Epidermal melanocyte (primary cell): Measurements from ENCODE around the gene HOXB3.

ENCODE experiments used
- DNase-seq: peaks from one replicate; pipeline ENCODE4 v3.0.0; 2011; ENCODE audit warnings: low spot score; ENCODE audit not compliant: insufficient read length

Gene HOXB3

DNA sequence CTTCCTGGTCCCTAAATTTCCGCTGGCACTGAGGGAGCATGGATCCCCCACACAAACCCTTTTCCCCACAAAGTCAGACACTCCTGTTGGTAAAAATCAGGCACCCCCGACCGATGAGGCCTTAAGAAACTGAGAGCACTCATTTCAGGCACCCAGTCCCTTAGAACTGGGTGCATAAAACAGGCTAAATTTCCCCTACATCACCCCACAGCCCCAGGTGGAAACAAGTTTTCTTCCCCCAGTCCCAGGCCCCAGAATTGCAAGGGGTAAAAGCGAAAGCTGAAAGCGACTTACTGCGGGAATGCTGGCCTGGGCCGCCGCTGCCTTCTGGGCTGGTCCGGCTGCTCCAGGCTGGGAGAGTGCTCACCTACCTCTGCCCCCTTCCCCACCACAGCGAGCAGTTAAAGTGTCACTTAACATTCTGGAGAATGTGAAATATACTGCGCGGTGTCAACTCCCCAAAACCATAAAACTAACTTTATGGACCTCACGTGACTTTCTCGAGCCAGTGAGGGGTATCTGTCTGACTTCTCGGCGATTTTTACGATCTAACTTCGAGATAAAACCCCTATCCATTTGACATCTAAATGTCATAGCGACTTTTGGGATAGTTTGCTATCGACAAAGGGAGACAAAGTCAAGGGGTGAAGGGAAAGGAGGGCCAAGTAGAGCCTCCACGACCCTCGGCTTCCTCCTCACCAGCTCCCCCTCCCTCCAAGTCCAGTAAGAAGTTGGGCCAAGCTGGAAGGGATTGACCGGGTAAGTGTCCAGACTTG lies at the start of gene HOXB3:
TSS of gene HOXB3 (minus strand) at position 411 of the 776 bp plus-strand sequence. CDS start 37,767 bp downstream, outside the sequence.
- DNase-seq = no peak

DNA sequence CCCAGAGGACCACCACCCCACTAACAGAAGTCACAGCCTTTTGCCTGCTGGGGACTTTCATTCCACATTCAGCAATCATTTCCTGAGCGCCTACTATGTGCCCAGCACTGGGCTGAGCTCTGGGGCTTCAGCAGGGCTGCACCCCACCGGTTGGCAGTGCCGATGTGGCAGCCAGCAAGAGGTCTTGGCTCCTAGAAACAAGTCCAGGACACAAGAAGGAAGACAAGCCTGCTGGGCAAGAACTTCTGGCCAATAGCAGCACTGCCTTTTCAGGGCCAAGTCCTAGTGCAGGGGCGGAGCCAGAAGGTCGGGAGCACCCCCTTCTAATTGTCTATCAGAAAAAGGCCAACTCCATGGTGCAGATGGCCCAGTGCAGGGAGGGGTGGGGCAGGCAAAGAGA lies 49.1 kb upstream of the HOXB3 start:
- no peak for DNase-seq

DNA sequence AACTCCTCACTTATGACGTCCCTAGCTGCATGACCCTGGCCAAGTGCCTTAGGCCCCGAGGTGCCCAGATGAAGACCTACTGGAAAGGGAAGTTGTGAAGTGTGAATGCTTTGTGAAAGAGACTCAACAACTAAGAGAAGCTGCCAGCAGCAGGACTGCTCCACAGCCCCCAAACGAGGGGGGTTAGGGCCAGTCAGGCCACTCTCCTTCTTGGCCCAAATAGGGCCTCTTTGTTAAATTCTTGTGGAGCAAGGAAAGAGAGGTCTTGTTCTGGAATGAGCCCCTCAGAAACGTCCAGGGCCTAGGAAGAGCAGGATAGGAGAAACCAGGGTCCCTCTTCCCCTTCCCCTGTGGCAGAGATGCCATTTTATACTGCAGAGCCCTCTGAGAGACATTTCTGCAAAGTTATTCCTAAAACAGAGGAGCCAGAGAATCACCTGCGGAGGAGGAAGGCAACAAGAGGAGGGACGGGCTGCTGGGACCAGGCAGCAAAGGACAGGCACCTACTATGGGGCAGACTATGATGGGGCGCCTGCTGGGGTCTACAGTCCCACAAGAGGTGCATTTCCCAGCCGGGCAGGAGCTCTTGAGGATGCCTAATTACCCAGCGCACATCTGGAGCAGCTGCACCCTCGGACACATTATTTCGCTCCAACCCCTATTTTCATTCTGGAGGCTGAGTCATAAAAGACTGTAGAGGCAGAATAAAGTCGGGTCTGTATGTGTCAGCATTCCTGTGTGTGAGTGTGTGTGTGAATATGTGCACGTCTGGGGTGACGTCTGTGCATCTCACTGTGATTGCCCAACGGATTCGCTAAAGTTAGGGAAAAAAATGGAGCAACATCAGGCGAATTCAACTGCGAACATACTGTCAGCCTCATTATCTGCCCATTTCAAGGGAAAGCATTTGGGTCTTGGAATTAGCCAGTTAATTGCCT lies 47.6 kb upstream of the HOXB3 start:
- DNase-seq = no peak

DNA sequence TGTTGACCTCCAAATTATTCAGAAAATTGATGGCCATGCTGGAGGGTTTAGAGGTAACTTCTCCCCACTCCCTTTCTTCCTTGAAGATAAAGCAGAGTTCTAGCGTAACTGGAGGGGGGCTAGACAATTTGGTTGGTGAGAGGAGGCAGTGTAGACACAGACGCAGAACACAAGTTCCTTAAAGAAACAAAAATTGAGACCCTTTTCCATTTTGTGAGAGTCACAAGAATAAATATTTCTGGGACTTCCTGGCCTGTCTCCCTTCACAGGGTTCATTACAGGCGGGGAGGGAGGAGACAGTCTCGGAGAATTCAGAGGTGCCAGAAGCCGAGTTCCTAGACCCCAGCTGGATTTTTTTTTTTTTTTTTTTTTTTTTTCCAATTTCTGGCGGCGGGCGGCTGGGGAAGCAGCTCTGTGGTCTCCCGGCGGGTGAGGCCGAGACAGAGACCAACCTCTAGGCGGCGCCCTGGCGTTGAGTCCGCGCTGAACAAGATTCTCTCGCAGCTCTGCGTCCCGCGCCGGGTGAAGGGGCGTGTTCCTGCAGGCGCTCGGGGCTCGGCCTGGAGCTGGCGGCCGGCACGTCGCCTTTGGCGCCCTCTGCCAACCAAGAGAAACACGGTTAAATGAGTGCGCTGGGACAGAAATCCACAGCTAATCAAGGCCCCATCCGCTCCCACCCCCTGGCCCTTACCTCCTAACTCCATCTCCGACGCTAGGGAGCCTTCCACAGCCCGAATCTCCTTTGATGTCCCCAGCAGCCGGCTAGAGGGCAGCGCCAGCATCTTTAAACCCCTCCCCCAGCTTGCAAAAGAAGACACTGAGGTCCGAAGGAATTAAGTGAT lies 46.4 kb upstream of the HOXB3 start:
- DNase-seq = no peak

DNA sequence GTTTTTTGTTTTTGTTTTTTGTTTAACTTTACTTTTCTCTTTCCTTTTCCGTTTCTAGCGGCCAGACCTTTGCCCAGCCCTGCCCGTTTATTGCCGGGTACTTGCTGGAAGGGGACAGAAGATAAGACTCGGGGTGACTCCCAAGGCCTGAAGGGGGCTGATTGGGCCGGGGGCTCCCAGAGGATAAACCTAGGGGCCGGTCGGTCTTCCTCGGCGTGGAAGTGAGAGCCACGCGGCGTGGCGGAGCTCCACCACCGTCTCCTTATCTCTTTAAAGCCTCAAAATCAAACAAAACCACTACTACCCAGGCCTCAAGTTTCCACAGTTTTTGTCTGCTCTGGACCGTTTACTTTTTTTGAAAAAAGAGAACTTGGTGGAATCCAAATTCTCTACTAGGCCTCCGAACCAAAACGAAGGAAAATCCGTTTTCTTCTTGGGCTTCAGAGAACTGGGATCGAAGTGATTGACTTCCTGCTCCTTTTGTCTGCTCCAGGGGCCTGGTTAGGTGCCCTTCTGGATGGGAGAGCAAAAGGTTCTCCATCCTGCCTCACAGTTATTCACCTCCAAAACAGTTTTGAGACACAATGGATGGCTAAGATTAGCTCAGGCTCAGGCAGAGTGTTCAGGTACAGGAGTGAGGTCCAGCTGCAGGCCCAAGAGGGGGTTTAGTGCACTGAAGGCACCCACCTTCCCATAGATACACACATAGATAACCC lies 44.6 kb upstream of the HOXB3 start:
- DNase-seq = no peak

DNA sequence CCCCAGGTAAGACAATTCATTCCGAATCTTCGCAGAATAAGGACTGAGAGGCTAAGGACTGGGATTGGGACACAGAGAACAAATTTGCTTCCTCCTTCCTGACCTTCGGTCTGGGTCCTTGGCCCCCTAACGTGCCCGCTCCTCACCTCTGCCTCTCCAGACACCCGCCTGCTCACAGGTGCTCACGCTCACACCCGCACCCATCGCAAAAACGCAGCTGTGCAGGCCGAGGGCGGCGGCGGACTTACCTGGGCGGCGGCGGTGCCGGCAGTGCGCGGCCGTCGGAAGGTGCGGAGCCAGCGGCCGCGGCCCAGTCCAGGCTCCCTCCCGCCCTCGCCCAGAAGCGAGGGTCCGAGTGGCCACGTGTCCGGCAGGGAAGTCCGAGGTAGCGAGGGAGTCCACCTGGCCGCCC lies 43.2 kb upstream of the HOXB3 start:
- no peak for DNase-seq

DNA sequence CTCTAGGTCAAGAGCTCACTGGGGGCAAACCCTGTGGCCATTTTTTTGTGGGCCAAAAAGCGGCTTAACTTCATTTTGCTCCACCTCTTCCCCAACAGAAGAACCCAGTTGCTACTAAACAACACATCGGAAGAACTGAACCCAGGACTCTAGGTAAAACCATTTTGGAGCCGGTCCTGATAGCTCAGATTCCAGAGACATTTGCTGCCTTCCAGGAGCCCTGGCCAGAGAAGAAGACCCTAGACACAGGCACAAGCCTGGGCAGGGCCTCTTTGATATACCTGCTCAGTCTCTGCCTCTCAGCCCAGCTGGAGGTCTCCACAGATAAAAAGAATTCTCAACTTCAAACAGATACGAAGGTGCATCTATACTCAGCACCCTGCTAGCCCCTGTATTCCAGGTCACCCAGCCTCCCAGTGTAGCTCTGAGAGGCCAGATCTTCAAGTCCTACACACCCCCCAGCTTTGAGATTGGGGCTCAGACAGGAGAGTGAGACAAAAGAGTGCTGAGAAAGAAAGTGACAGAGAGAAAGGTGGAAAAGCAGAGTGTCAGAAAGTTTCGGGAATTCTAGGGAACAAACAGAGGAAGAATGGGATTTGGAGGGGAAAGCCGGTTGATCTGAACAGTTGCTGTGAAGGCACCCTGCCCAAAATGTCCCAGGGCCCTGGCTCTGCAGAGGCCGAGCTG lies 42.7 kb upstream of the HOXB3 start:
- DNase-seq = no peak

DNA sequence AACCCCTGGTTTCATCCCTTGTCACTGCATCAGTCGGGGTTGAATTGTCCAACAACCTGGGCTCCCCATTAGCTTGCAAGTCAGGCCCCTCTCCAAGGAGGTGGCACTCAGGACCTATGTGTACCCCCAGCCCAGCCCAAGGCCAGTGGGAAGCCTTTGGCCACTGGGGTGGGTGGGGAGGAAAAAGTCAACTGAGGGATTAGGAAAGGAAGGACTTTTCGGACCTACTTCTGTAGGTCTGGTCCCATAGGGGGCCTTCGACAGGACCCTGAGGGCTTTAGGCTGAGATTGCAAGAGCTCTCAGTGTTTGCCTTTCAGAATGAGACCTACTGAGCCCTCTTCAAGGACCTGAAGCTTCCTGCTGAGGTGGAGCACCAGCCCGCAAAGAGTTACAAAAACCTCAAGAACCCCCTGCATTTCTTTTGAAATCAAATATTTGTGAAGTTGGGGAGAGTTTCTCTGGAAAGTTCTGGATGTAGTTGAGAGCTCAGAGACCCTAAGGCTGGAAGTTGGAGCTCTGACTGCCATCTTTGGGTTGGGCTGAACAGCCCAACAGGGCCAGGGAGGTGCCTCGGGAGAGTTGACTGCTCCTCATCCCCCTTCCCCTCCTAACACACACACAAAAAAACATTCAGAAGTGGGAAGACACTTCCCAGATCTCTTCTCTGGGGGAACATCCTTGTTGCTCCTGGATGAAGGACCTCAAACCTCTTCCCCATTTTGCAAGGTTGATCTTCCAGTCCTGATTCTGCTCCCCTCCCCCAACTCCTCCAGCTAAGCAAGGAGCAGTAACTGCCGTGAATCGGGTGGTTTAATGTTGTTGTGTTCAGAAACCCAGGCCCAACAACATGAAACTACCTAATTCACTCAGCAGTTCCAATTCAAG lies 41.9 kb upstream of the HOXB3 start:
- DNase-seq = no peak

DNA sequence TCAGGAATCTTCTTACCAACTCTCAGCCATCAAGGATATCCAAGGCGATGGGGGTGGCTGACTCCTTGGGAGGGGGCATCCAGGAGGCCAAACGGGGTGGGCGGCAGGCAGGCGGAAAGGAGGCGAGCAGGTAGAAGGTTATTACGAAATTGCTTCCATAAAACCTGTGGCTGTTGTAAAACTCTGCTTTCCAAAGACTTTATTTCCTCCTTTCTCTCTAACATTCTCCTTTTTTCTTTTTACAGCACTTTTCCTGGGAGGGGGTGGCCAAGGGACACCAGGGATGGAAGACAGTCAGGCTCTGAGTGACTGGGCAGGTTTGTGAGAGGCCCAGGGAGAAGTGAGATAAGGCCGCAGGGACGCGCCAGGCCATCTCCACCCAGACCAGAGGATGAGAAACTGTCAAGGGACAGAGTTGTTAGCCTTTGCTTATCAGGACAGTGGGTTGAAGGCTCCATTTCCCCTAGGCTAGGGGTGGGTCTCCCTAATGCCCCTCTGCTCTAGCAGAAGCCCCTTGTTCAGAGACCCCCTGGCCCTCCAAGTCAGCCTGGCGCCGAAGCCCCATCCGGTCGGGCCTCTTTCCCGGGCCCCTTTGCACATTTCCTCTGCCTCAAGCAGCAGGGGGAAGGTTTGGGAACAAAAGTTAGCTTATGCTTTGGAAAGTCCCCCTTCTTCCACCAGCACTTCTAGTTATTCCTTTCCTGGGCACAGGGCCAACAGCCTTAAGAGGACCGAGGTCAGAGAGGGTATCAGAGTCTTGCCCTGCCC lies 41.1 kb upstream of the HOXB3 start:
- DNase-seq = no peak

DNA sequence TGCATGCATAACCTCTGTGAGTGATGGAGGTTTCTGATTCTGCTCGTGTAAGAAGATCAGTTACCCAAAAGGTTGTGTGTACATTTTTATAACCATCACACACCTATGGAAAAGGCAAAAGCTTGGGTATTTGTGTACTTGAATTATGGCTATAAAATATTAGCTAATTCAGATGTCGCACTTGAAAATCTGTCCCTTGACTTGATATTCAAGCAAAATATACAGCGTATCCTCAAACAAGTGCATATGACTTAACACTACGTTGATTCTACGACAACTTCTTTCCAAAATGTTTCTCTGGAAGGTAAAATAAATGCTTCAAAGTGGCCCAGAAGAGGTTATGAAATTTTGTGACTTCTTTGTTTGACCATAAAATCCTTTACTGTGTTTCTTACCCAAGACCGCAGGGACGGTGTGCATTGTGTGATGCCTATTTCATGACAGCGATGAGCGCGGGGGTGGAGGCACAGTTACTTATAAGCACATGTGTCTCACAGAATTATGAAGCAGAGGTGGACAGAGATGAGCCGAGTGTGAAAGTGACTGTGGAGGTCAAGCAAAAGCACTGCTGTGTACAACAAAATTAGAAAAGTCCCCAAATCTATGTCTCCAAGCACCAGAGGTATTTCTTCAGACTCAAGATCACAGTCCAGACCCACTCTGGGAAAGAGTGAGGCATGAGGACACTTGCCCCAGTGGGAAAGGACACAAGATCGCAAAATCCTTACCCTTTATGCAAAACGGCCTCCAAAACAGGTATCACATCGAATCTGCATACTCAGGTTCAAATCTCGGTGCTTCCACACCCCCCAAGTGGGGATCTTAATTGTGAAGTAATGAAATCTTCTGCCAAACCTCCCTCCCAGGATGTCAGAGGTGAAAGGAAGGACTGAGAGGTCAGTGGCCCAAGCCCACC lies 40.2 kb upstream of the HOXB3 start:
- no peak for DNase-seq

DNA sequence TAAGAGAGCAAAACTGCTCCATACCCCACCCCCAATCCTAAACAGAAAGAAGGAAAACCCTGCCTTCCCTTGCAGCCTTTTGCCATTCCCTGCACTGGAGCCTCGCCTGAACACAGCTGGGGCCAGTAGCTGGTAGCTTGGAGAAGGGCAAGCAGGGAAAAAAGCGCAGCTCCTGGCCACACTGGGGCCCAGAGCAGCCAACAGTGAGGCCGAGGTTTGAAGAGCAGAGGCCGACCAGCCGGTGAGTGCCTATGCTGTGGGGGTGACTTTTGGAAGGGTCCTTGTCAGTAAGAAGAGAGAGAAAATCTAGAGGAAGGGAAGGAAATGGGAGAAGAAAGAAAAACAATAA lies 39.3 kb upstream of the HOXB3 start:
- no peak for DNase-seq

DNA sequence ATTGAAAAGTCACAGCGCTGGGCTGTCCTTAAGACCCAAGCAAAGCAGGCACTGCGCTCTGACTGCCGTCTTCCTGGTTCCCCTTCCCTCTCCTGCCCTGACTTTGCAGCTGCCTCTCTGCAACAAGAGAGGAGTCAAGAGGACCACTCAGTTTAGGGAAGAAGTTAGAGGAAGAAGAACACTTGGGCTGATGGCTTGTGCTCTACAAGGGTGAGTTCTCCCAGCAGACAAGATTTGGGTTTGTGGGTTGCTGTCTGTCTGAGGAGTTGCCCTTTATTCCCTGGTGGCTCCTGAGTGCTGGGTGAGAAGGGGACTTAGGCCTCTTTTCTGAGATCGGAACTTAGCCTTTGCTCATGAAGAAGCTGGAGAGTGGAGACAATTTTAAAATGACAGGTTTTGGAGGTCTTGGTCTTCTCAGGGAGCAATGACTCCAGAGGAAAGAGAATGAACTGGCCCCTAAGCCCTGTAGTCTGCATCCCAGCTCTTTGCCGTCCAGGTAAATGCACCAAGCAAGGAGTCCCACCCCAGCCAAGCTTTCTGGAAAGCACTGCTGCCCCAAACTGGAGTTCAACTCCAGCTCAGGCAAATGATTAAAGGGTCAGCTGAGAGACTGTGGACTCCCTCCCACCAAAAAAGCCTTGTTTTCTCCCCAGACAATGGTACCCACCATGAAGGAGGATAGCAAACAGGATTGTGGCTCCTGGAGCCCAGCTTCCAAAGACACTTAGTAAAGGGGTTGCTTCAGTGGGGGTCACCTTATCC lies 38.8 kb upstream of the HOXB3 start:
- no peak for DNase-seq

DNA sequence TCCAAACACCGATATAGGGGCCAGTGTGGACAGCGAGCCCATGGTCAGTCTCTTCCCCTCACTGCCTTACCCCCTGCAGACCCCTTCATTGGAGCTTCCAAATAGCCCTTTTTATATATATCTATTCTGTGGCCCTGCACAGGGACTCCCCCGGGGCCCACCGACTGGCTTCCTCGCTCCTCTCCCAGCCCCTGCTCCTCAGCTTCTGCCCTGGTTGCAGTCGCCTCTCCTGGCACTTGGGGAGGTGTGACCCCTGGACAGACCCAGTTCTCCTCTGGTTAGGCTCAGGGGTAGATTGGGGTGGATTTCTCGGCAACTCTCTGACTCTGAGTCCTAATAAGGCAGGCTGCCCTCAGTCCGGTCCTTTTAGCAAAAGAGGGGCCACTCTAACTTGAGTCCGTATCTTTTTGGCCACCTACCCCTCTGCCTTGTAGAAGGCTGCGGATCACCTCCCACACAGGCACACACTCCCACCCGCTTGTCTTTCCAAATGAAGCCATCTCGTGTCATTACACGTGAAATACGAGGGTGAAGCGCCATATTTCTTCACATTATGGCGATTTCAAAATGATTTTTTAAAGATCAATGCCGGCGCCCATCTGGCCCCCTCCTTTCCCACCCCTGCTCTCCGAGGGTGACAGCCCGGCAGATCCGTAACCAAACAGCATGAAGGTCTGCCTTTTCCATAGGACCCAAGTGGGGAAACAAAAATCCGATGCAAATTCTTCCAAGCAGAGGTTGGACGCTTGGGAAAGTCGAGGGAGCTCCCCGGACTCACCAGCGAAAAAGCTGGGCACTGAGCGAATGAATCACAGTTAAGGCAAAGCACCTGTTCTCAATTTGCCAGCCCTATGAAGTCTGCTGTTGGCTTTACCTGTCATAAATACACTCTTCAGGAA lies 37.8 kb upstream of the HOXB3 start:
- no peak for DNase-seq

DNA sequence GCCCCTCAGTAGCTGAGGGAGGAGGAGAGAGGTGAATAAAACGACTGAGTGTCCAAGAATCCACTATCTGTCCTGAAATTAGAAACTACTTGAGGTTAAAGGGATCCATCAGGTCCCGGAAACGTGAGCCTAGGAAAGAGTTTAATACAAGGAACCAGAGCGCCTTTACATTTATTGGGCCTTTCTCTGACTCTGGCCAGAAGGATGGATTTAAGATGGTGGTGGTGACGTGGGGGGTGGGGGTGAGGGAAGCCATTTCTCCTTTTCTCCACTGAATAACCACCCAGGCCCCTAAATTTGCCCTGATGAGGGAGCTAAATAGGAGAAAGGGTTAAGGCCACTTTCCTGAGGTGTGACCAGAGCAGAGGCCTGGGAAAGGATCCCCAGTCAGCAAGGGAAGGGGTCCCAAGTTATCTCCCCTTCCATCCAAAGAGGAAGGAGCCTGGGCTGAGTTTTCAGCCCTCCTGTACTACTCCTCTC lies 37.1 kb upstream of the HOXB3 start:
- DNase-seq = no peak

DNA sequence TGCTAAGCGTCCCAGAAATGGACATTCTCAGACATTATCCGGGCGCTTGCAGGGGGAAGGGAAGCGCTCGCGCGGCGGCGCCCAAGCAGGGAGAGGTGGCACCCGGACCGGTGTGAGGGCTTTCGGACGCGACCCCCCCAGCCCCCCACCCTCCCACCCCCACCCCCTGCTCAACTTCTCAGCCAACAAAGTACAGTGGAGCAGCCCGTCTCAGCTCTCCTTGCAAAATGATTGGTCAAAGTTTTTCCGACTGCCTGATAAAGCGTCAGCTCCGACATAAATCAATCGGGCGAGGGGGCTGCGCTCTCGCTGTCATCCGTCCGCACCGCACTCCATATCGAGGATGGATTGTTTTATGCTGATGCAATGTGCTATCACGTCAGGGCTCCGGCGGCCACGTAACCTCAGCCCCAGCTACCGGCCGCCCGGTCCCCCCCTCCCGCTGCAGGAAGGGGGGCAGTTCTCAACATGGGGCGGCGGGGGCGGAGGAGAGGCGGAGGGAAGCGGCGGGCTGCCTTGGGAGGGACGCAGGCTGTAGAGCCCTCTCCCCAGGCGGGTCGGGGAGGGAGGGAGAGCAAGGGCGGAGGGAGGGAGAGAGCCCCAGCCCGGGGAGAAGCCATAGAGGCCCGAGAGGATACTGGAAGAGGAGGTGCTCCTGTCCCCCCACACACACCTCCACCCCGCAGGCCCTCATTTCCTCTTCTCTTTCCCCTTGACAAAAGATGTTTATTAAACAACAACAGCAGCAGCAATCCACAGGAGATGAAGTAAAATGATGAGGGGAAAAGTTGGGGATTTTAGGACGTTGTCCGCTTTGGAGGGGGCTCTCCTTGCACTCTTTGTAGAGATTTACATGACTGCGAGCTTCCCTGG lies 36.4 kb upstream of the HOXB3 start, which contains the start of gene HOXB9:
TSS of gene HOXB9 (minus strand) at position 114 of the 873 bp plus-strand sequence. CDS start at position 25, 89 bp downstream.
- no peak for DNase-seq
